IMR-90 (cell line): ENCODE data around the gene CDC42EP2. TPM values are rescaled to one million over a fixed set of nuclear protein-coding genes. Genes with fewer than 3 reads are reported as not detected.

Source experiments
- ATAC-seq: fragments of 200-7000 bp; cut with Tn5 transposase; 2 replicates; pipeline ENCODE4 v1.9.1; 2020; ENCODE audit warnings: low read depth, mild to moderate bottlenecking, moderate library complexity
- BruUV-seq: library from RNA; stranded (reverse); fragments of 400-500 nt; replicated peaks from 2 replicates; lab custom pipeline; 2021; lab: Mats Ljungman, UMichigan
- CTCF ChIA-PET: fragments of 300-600 bp; formaldehyde crosslinking; extraction: SDS; loops from one replicate; lab custom pipeline; 2021; ENCODE audit warnings: antibody characterized with exemption; lab: Yijun Ruan, JAX
- POLR2A ChIA-PET: fragments of 300-600 bp; sonication (Branson Sonifier 250); formaldehyde crosslinking; loops from one replicate; lab custom pipeline; 2022; ENCODE audit warnings: antibody characterized with exemption; ENCODE audit not compliant: unreplicated experiment; lab: Charles Lee
- DNase-seq: peaks from one replicate; pipeline ENCODE4 v3.0.0; 2013
- H2AFZ ChIP-seq: replicated peaks from 2 replicates; pipeline ENCODE3; 2013; ENCODE audit warnings: low read length, mild to moderate bottlenecking; ENCODE audit not compliant: poor library complexity
- H2AK5ac ChIP-seq: 2 replicates; pipeline ENCODE4 v1.6.1; 2013; ENCODE audit warnings: low read depth, low read length, inconsistent platforms
- H2AK9ac ChIP-seq: replicated peaks from 2 replicates; pipeline ENCODE3; 2013; ENCODE audit warnings: mild to moderate bottlenecking, low read depth, low read length, moderate library complexity; ENCODE audit not compliant: poor library complexity
- H2BK120ac ChIP-seq: 2 replicates; pipeline ENCODE4 v1.6.1; 2013; ENCODE audit warnings: low read depth, low read length, inconsistent platforms
- H2BK15ac ChIP-seq: 3 replicates; pipeline ENCODE4 v1.6.1; 2013; ENCODE audit warnings: low read depth, low read length, inconsistent platforms
- H2BK20ac ChIP-seq: 2 replicates; pipeline ENCODE4 v1.6.1; 2013; ENCODE audit warnings: low read depth, mild to moderate bottlenecking, inconsistent platforms, low read length, moderate library complexity
- H2BK5ac ChIP-seq: 2 replicates; pipeline ENCODE4 v1.6.1; 2013; ENCODE audit warnings: mild to moderate bottlenecking, low read depth, low read length, inconsistent platforms; ENCODE audit not compliant: poor library complexity, severe bottlenecking
- H3K14ac ChIP-seq: replicated peaks from 2 replicates; pipeline ENCODE4 v1.6.1; 2013; ENCODE audit warnings: low read depth, low read length, inconsistent platforms
- H3K18ac ChIP-seq: 2 replicates; pipeline ENCODE4 v1.6.1; 2013; ENCODE audit warnings: low read depth, low read length, control low read depth
- H3K23ac ChIP-seq: 2 replicates; pipeline ENCODE4 v1.6.1; 2013; ENCODE audit warnings: low read depth, low read length, inconsistent platforms
- H3K27ac ChIP-seq: 2 replicates; pipeline ENCODE4 v1.5.1; 2013; ENCODE audit warnings: mild to moderate bottlenecking, control low read depth, low read length; ENCODE audit not compliant: insufficient read depth
- H3K27me3 ChIP-seq: 2 replicates; pipeline ENCODE4 v1.6.1; 2013; ENCODE audit warnings: low read length; ENCODE audit not compliant: control insufficient read depth, insufficient read depth
- H3K36me3 ChIP-seq: 2 replicates; pipeline ENCODE4 v1.6.1; 2013; ENCODE audit warnings: low read length, mixed read lengths; ENCODE audit not compliant: control insufficient read depth, insufficient read depth
- H3K4ac ChIP-seq: 2 replicates; pipeline ENCODE4 v1.6.1; 2013; ENCODE audit warnings: low read depth, low read length, inconsistent platforms
- H3K4me1 ChIP-seq: 2 replicates; pipeline ENCODE4 v1.6.1; 2013; ENCODE audit warnings: low read length, mixed read lengths; ENCODE audit not compliant: control insufficient read depth, insufficient read depth
- H3K4me2 ChIP-seq: 2 replicates; pipeline ENCODE4 v1.6.1; 2013; ENCODE audit warnings: low read depth, mild to moderate bottlenecking, control low read depth, low read length, moderate library complexity
- H3K4me3 ChIP-seq: 2 replicates; pipeline ENCODE4 v1.5.1; 2013; ENCODE audit warnings: low read depth, mild to moderate bottlenecking, control low read depth, low read length, moderate library complexity; ENCODE audit not compliant: insufficient read depth
- H3K56ac ChIP-seq: 2 replicates; pipeline ENCODE4 v1.6.1; 2013; ENCODE audit warnings: low read length, inconsistent platforms; ENCODE audit not compliant: insufficient read depth; ENCODE audit errors: extremely low read depth
- H3K79me1 ChIP-seq, 2 experiments: 2 replicates each; pipeline ENCODE4 v1.6.1; 2013; ENCODE audit warnings: low read length in 2 of 2, inconsistent platforms in 1 of 2, low read depth in 1 of 2
- H3K9ac ChIP-seq: 2 replicates; pipeline ENCODE4 v1.6.1; 2013; ENCODE audit warnings: low read depth, low read length, control low read depth
- H3K9me1 ChIP-seq: 2 replicates; pipeline ENCODE4 v1.6.1; 2013; ENCODE audit warnings: low read length, inconsistent platforms; ENCODE audit not compliant: insufficient read depth
- H3K9me3 ChIP-seq: 2 replicates; pipeline ENCODE4 v1.6.1; 2013; ENCODE audit warnings: low read length; ENCODE audit not compliant: control insufficient read depth, insufficient read depth
- H4K20me1 ChIP-seq: 2 replicates; pipeline ENCODE4 v1.6.1; 2013; ENCODE audit warnings: low read length, inconsistent platforms; ENCODE audit not compliant: insufficient read depth
- H4K5ac ChIP-seq: 2 replicates; pipeline ENCODE4 v1.6.1; 2013; ENCODE audit warnings: mild to moderate bottlenecking, low read depth, low read length, control low read depth
- H4K8ac ChIP-seq, 2 experiments: 2 replicates each; pipeline ENCODE4 v1.6.1; 2013; ENCODE audit warnings: low read depth in 2 of 2, low read length in 2 of 2, control low read depth in 1 of 2, inconsistent platforms in 1 of 2
- H4K91ac ChIP-seq: 2 replicates; pipeline ENCODE4 v1.6.1; 2013; ENCODE audit warnings: low read depth, low read length, inconsistent platforms; ENCODE audit not compliant: insufficient read depth
- BHLHE40 ChIP-seq: fragments of 150-350 bp; IDR thresholded peaks from 2 replicates; pipeline ENCODE4 v1.6.1; 2016; ENCODE audit warnings: mild to moderate bottlenecking, low read depth, low read length
- CEBPB ChIP-seq: IDR thresholded peaks from 2 replicates; pipeline ENCODE4 v1.6.1; 2012; ENCODE audit warnings: low read depth, low read length, improper control_type of control experiment
- CHD1 ChIP-seq: IDR thresholded peaks from 2 replicates; pipeline ENCODE4 v1.6.1; 2012; ENCODE audit warnings: low read depth, low read length, improper control_type of control experiment
- CTCF ChIP-seq: conservative IDR thresholded peaks from 2 replicates; pipeline ENCODE4 v1.5.1; 2012; ENCODE audit warnings: mild to moderate bottlenecking, low read depth, low read length, improper control_type of control experiment
- ELK1 ChIP-seq: fragments of 150-350 bp; IDR thresholded peaks from 2 replicates; pipeline ENCODE4 v1.6.1; 2016; ENCODE audit warnings: low read depth, mild to moderate bottlenecking, low read length, moderate library complexity, borderline replicate concordance
- FOS ChIP-seq: fragments of 150-350 bp; IDR thresholded peaks from 2 replicates; pipeline ENCODE4 v1.6.1; 2016; ENCODE audit warnings: low read depth, low read length
- MAFK ChIP-seq: IDR thresholded peaks from 2 replicates; pipeline ENCODE4 v1.6.1; 2012; ENCODE audit warnings: low read depth, low read length, improper control_type of control experiment
- MAZ ChIP-seq: IDR thresholded peaks from 2 replicates; pipeline ENCODE4 v1.6.1; 2012; ENCODE audit warnings: low read depth, mild to moderate bottlenecking, low read length, improper control_type of control experiment, moderate library complexity, borderline replicate concordance
- MXI1 ChIP-seq: IDR thresholded peaks from 2 replicates; pipeline ENCODE4 v1.6.1; 2012; ENCODE audit warnings: low read depth, mild to moderate bottlenecking, low read length, moderate library complexity, borderline replicate concordance
- NFE2L2 ChIP-seq: fragments of 150-350 bp; IDR thresholded peaks from 2 replicates; pipeline ENCODE4 v1.6.1; 2016; ENCODE audit warnings: low read depth, mild to moderate bottlenecking, low read length
- POLR2A ChIP-seq: IDR thresholded peaks from 2 replicates; pipeline ENCODE4 v1.6.1; 2012; ENCODE audit warnings: mild to moderate bottlenecking, low read depth, low read length
- RAD21 ChIP-seq: IDR thresholded peaks from 2 replicates; pipeline ENCODE4 v1.6.1; 2012; ENCODE audit warnings: low read length, improper control_type of control experiment
- RCOR1 ChIP-seq: IDR thresholded peaks from 2 replicates; pipeline ENCODE4 v1.6.1; 2012; ENCODE audit warnings: mild to moderate bottlenecking, low read length, improper control_type of control experiment; ENCODE audit not compliant: insufficient replicate concordance
- RFX5 ChIP-seq: IDR thresholded peaks from 2 replicates; pipeline ENCODE4 v1.8.0; 2012; ENCODE audit warnings: low read depth, mild to moderate bottlenecking, low read length, moderate library complexity
- SMC3 ChIP-seq: fragments of 150-350 bp; IDR thresholded peaks from 2 replicates; pipeline ENCODE4 v1.6.1; 2016; ENCODE audit warnings: low read depth, mild to moderate bottlenecking, antibody characterized with exemption, low read length, moderate library complexity
- USF2 ChIP-seq: fragments of 150-350 bp; IDR thresholded peaks from 2 replicates; pipeline ENCODE4 v1.6.1; 2017; ENCODE audit warnings: mild to moderate bottlenecking, antibody characterized with exemption, low read length, low read depth
- WGBS, 2 experiments: methylation state at CpG; one replicate each; pipeline versions ENCODE4 v1.1.5 to v1.1.7; 2013; ENCODE audit warnings: missing lambda C conversion rate in 2 of 2; ENCODE audit not compliant: insufficient read length in 1 of 2; ENCODE audit errors: extremely low coverage in 2 of 2; 5-methylcytosine and 5-hydroxymethylcytosine counted together
- dilution Hi-C: fragments of 300-500 bp; cut with HindIII; formaldehyde crosslinking; loops from one replicate; pipeline ENCODE4 v1.14.3; 2018; ENCODE audit warnings: low sequenced_read_pairs; ENCODE audit not compliant: unreplicated experiment
- in situ Hi-C: fragments of 300-500 bp; cut with MboI; formaldehyde crosslinking; loops from 3 replicates; pipeline ENCODE4 v1.14.3; 2019; ENCODE audit warnings: low sequenced_read_pairs, inconsistent platforms, mixed read lengths
- intact Hi-C: fragments of 100-400 bp; cut with micrococcal nuclease; formaldehyde crosslinking; loops from 2 replicates; pipeline ENCODE4 v1.10.0; 2022
- polyA plus RNA-seq, 3 experiments: library from polyadenylated mRNA; depleted of rRNA; stranded (reverse); fragments of >200 nt; gene quantifications; 2 replicates each; pipeline ENCODE4 v1.2.3, GENCODE V29; 2012; ENCODE audit warnings: low replicate concordance in 1 of 3
- total RNA-seq: library from RNA; depleted of rRNA; stranded (reverse); fragments of >200 nt; gene quantifications from 2 replicates; pipeline ENCODE4 v1.2.3, GENCODE V29; 2012

Gene CDC42EP2
- total and polyA plus RNA-seq, 2 of the 4 experiments (the other 2 are of a cell fraction): 5.2 to 27.5 TPM

GRCh38 chr11:65278356-65278755, 36.3 kb upstream of the CDC42EP2 start:
- 17% methylated on average over 2 of the region's 2 CpGs; no CpG with 5 or more reads in 1 of the 2 experiments for WGBS, 2 experiments
- H3K18ac ChIP-seq: peak overlapping the region; percentile 45
- peak overlapping the region; percentile 38; the same call in 1 of the 2 replicates for H3K9ac ChIP-seq
- no peak overlapping the region for H2AK9ac ChIP-seq
- peak overlapping the region; percentile 73 for H3K23ac ChIP-seq
- H3K79me1 ChIP-seq: peaks cover 37 to 56% of the 10 kb centered on the region in 2 experiments
- dilution Hi-C loops: no loop called here
- H2BK20ac ChIP-seq: peak overlapping the region; percentile 93
- intact Hi-C loops: no loop called here
- no peaks in the 10 kb centered on the region for H3K27me3 ChIP-seq
- ChIA-PET CTCF (interaction anchor here (0.6 to 1.1 kb wide), 2 partner anchors 10 to 37 kb away, joined by 3 to 11 read pairs; partner anchors contain the start of gene CDC42EP2), POLR2A (interaction anchor here (1.4 kb wide), 1 partner anchor 14 kb away, joined by 4 read pairs; no protein-coding TSS in a partner anchor)
- no peak overlapping the region for H3K4me3 ChIP-seq
- H3K27ac ChIP-seq: peak overlapping the region; percentile 74
- TF ChIP-seq FOS (no peak), BHLHE40 (no peak), MXI1 (no peak), ELK1 (no peak), CEBPB (no peak), MAFK (no peak), USF2 (no peak), CTCF (no peak), CHD1 (no peak), RCOR1 (no peak), SMC3 (no peak), NFE2L2 (no peak), MAZ (no peak), RAD21 (no peak), POLR2A (no peak), RFX5 (no peak)
- peak overlapping the region; percentile 69 for H4K91ac ChIP-seq
- ATAC-seq (0 out of 2 replicates have a peak, but pooled peaks have one; percentile 25), DNase-seq (no peak)
- peak overlapping the region; percentile 33; the same call in 1 of the 2 replicates for H3K56ac ChIP-seq
- peak overlapping the region; percentile 94 for H3K4ac ChIP-seq
- H2BK5ac ChIP-seq: peak overlapping the region; percentile 80
- in situ Hi-C loops: loop anchor here (5.0 kb wide), 1 partner anchor 39 kb away; no protein-coding TSS in a partner anchor
- peak overlapping the region; percentile 87 for H2AK5ac ChIP-seq
- H3K4me2 ChIP-seq: peak overlapping the region; percentile 14; the same call in 1 of the 2 replicates
- peaks cover 23% of the 10 kb centered on the region for H3K4me1 ChIP-seq
- H2AFZ ChIP-seq: no peak overlapping the region
- peaks cover 15% of the 10 kb centered on the region for H3K36me3 ChIP-seq
- H3K9me1 ChIP-seq: peaks cover 15% of the 10 kb centered on the region
- H4K20me1 ChIP-seq: no peaks in the 10 kb centered on the region
- peak overlapping the region; percentile 89 for H2BK120ac ChIP-seq
- no peaks in the 10 kb centered on the region for H3K9me3 ChIP-seq
- H3K14ac ChIP-seq: peak overlapping the region; percentile 57
- H4K8ac ChIP-seq: peak overlapping the region; percentile 65 to 74; a peak in 3 of 4 replicates
- peak overlapping the region; percentile 94; the same call in 2 of the 3 replicates for H2BK15ac ChIP-seq
- peak overlapping the region; percentile 52 for H4K5ac ChIP-seq
- no TSS peak for BruUV-seq
